Heart right ventricle (tissue), 16 donors: Measurements from ENCODE around the gene SLC26A11. TPM values are rescaled to one million over a fixed set of nuclear protein-coding genes. Genes with fewer than 3 reads are reported as not detected.

ENCODE experiments used
- ATAC-seq, 8 donors: fragments of 200-7000 bp; cut with Tn5 transposase; one replicate each; pipeline ENCODE4 v1.9.1; 2020; ENCODE audit warnings: mild to moderate bottlenecking in 8 of 8, moderate library complexity in 8 of 8, moderate number of reproducible peaks in 1 of 8
- DNase-seq, 2 donors: peaks; one replicate each; pipeline ENCODE4 v3.0.0-alpha.2; 2020
- H3K27ac ChIP-seq, 10 donors: fragments of 200-600 bp; sonication (generic) in 2 of 10; one replicate each; pipeline versions ENCODE4 v1.5.0 to v1.8.0; 2020 to 2022; ENCODE audit warnings: mild to moderate bottlenecking in 3 of 10
- H3K27me3 ChIP-seq, 7 donors: fragments of 200-600 bp; one replicate each; pipeline ENCODE4 v1.8.0; 2021 to 2022; ENCODE audit warnings: mild to moderate bottlenecking in 2 of 7
- H3K36me3 ChIP-seq, 9 donors: fragments of 200-600 bp; sonication (generic) in 1 of 9; one replicate each; pipeline versions ENCODE4 v1.5.0 to v1.8.0; 2020 to 2022; ENCODE audit warnings: mild to moderate bottlenecking in 2 of 9
- H3K4me1 ChIP-seq, 9 donors: fragments of 200-600 bp; sonication (generic) in 1 of 9; one replicate each; pipeline versions ENCODE4 v1.5.0 to v1.8.0; 2020 to 2022; ENCODE audit warnings: mild to moderate bottlenecking in 4 of 9
- H3K4me3 ChIP-seq, 10 donors: fragments of 200-600 bp; sonication (generic) in 2 of 10; one replicate each; pipeline versions ENCODE4 v1.5.0 to v1.8.0; 2020 to 2022; ENCODE audit warnings: mild to moderate bottlenecking in 7 of 10, moderate library complexity in 2 of 10
- H3K9me3 ChIP-seq, 11 donors: fragments of 200-600 bp in 10 of 11; sonication (generic) in 2 of 11; one replicate each; pipeline versions ENCODE4 v1.5.0 to v1.8.0; 2013 to 2022; ENCODE audit warnings: mild to moderate bottlenecking in 2 of 11, control low read depth in 1 of 11, moderate library complexity in 1 of 11
- WGBS, 2 donors: extraction: QIAGEN DNeasy Blood & Tissue Kit; methylation state at CpG; one replicate each; pipeline ENCODE4 v1.1.7; 2013; ENCODE audit warnings: inconsistent platforms in 1 of 2; 5-methylcytosine and 5-hydroxymethylcytosine counted together
- intact Hi-C, 10 donors: fragments of 100-400 bp; cut with DNase I; formaldehyde crosslinking; loops; one replicate each; pipeline versions ENCODE4 v1.11.1 to v1.14.2; 2022
- polyA plus RNA-seq, 2 donors: library from polyadenylated mRNA; stranded (reverse); fragments of 200-250 nt; gene quantifications; one replicate each; pipeline ENCODE4 v1.2.3, GENCODE V29; 2013
- total RNA-seq, 10 donors: library from RNA; stranded (reverse); fragmentation: NEBNext Ultra II Directional in 3 of 10; extraction: Animal tissue kit (Norgen Biotek cat#: 25700) in 3 of 10; gene quantifications; one replicate each; pipeline versions ENCODE4 v1.2.1 to v1.2.4, GENCODE V29; 2021 to 2023
- TF ChIP-seq, protein P1 (sequence below), 9 donors: fragments of 200-600 bp; sonication (generic) in 2 of 9; IDR thresholded peaks; one replicate each; pipeline versions ENCODE4 v1.5.0 to v1.8.0; 2021 to 2022; ENCODE audit warnings: antibody characterized with exemption in 9 of 9, mild to moderate bottlenecking in 5 of 9, moderate library complexity in 1 of 9
- donor health status: Arrhythmogenic right ventricular cardiomyopathy.
- donor health status: ischemic (EF 13 %, LVEDD 7.1; RV severe dilation, severe dysfunction).
- donor health status: healthy with polysubstance abuse.
- donor health status: DM: no; HTN: yes; CAD: no.
- donor health status: DM: no; HTN: no; CAD: no.
- donor health status: ischemic (EF 25% LVEDD 6.9; RV normal size, moderate dysfunction).
- donor health status: ischemic (EF 25% LVEDD 5.7; RV mildly dilated, moderate dysfunction).
- donor health status: healthy.
- donor health status: DM: yes; HTN: yes; CAD: no.
- donor health status: Ischemic cardiomyopathy.
- donor health status: ischemic (EF 35%, LVEDD 5.7; RV mildly dilated, moderate dysfunction).
- donor health status: nonischemic (EF 11% LVEDD 7.7; RV severe dilation, severe dysfunction).
- donor health status: DM: yes; HTN: yes; CAD: no.
- donor health status: PGD.
- donor health status: ischemic (EF 29% LVEDD 5.4; RV normal size, mild dysfunction).
- donor health status: nonischemic (EF 23%, LVEDD 6.1; RV moderate dilation, normal function).

Gene SLC26A11
- total and polyA plus RNA-seq, 12 donors: 3.0 to 8.6 (median 5.1) TPM

DNA sequence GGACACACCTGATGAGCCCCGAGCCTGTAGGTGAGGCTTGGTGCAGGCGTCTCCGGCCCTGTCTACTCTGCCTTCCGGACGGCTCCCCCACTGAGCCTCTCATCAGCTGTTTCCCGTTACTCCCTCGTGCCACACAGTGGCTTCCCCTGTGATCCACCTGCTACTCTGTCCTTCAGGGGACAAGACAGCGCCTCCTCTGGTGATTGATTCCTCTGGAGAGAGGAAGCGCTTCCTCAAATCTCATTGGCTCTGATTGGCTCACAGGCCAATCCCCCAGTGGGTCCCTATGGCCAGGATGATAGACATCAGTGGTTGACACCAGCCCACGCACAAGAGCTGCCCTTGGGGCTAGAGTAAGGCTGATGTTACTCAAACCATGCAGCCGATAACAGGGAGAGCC is 64.4 kb downstream of the SLC26A11 start:
- ATAC-seq: no peak
- H3K9me3 ChIP-seq: no peaks in the 10 kb centered on the region
- H3K4me1 ChIP-seq: peaks cover 0 to 23% (median 8%) of the 10 kb centered on the region in 9 donors
- peaks cover 0 to 90% (median 18%) of the 10 kb centered on the region in 9 donors for H3K36me3 ChIP-seq
- H3K27me3 ChIP-seq: no peaks in the 10 kb centered on the region
- intact Hi-C loops: loop anchor here in 1 of 10 donors (10.0 kb wide), 1 partner anchor 60 kb away; the partner anchor contains the start of genes SGSH and SLC26A11
- H3K4me3 ChIP-seq: no peak overlapping the region
- no peak overlapping the region for H3K27ac ChIP-seq
- TF ChIP-seq, protein P1, sequence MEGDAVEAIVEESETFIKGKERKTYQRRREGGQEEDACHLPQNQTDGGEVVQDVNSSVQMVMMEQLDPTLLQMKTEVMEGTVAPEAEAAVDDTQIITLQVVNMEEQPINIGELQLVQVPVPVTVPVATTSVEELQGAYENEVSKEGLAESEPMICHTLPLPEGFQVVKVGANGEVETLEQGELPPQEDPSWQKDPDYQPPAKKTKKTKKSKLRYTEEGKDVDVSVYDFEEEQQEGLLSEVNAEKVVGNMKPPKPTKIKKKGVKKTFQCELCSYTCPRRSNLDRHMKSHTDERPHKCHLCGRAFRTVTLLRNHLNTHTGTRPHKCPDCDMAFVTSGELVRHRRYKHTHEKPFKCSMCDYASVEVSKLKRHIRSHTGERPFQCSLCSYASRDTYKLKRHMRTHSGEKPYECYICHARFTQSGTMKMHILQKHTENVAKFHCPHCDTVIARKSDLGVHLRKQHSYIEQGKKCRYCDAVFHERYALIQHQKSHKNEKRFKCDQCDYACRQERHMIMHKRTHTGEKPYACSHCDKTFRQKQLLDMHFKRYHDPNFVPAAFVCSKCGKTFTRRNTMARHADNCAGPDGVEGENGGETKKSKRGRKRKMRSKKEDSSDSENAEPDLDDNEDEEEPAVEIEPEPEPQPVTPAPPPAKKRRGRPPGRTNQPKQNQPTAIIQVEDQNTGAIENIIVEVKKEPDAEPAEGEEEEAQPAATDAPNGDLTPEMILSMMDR (IDR thresholded peaks at IDR 0.05): peak in 1 of 9 donors; percentile 8
- no peak for DNase-seq
- WGBS, 2 donors: 81 to 88% methylated on average over 11 of the region's 11 CpGs

DNA sequence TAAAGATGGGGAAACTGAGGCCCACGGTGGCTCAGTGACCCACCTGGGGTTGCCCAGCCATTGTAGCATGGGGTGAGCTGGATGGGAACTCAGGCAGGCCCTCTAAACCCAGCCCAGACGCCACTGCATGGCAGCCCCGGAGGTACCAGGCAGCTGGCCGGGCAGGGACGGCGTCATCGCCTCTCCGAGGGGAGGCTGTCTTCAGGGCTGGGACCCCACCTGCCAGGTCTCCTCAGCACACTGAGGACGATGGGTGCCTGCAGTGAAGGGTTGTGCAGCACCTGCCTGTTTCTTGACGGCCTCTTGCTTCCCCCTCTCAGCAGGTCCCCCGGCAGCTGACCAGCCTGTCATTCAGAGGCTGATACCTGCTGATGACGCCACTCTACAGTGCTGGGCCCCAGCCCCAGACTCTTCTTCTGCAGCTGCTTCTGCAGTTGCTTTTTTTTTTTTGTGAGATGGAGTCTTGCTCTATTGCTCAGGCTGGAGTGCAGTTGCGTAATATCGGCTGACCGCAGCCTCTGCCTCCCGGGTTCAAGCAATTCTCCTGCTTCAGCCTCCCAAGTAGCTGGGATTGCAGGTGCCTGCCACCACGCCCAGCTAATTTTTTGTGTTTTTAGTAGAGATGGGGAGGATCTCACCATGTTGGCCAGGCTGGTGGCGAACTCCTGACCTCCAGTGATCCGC is 65.2 kb downstream of the SLC26A11 start:
- 95 to 96% methylated on average over 19 of the region's 19 CpGs for WGBS, 2 donors
- no peak for DNase-seq
- intact Hi-C loops: loop anchor here in 1 of 10 donors (10.0 kb wide), 1 partner anchor 61 kb away; the partner anchor contains the start of genes SGSH and SLC26A11
- Histone ChIP-seq H3K9me3 (no peaks in the 10 kb centered on the region), H3K4me1 (peaks cover 0 to 16% (median under 1%) of the 10 kb centered on the region in 9 donors), H3K27me3 (no peaks in the 10 kb centered on the region), H3K36me3 (peaks cover 0 to 92% (median 23%) of the 10 kb centered on the region in 9 donors), H3K27ac (no peak overlapping the region), H3K4me3 (no peak overlapping the region)
- TF ChIP-seq, protein P1 (IDR thresholded peaks at IDR 0.05): no peak
- peak in 1 of 8 donors; percentile 32 for ATAC-seq

DNA sequence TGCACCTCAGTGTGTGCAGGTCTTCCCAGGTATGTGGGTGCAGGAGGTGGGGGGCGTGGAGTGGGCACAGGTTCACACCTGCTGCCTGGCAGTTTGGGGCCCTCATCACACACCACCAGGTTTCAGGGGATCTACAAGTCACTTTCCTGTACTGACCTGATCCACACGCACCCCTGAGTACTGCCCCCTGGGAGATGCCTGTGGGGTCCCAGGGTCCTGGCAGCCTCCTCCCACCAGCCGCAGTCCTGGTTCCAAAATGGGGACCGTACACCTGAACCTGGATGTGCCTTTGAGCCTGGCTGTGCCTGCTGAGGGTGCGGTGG is 66.4 kb downstream of the SLC26A11 start:
- H3K4me1 ChIP-seq: peaks cover 0 to 16% (median 0%) of the 10 kb centered on the region in 9 donors
- no peak overlapping the region for H3K27ac ChIP-seq
- ATAC-seq: no peak
- WGBS, 2 donors: 92 to 95% methylated on average over 5 of the region's 5 CpGs
- peaks cover 0 to 98% (median 35%) of the 10 kb centered on the region in 9 donors for H3K36me3 ChIP-seq
- DNase-seq: no peak
- no peaks in the 10 kb centered on the region for H3K9me3 ChIP-seq
- no peaks in the 10 kb centered on the region for H3K27me3 ChIP-seq
- TF ChIP-seq, protein P1 (IDR thresholded peaks at IDR 0.05): no peak
- intact Hi-C loops: loop anchor here in 1 of 10 donors (10.0 kb wide), 1 partner anchor 62 kb away; the partner anchor contains the start of genes SGSH and SLC26A11
- no peak overlapping the region for H3K4me3 ChIP-seq

DNA sequence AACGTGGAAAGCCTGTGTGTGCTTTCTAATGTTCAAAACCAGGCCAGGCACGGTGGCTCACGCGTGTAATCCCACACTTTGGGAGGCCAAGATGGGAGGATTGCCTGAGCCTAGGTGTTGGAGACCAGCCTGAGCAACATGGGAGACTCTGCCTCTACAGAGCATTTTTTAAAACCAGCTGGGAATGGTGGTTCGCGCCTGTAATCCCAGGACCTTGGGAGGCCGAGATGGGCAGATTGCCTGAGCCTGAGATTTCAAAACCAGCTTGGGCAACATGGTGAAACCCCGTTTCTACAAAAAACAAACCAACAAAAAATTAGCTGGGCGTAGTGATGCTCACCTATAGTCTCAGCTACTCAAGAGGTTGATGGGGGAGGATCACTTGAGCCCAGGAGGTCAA is 66.8 kb downstream of the SLC26A11 start:
- WGBS, 2 donors: 96% methylated on average over 9 of the region's 9 CpGs
- intact Hi-C loops: loop anchor here in 1 of 10 donors (10.0 kb wide), 1 partner anchor 62 kb away; the partner anchor contains the start of genes SGSH and SLC26A11
- Histone ChIP-seq H3K4me3 (no peak overlapping the region), H3K4me1 (peaks cover 0 to 16% (median 0%) of the 10 kb centered on the region in 9 donors), H3K9me3 (no peaks in the 10 kb centered on the region), H3K36me3 (peaks cover 0 to 98% (median 40%) of the 10 kb centered on the region in 9 donors), H3K27me3 (no peaks in the 10 kb centered on the region), H3K27ac (no peak overlapping the region)
- TF ChIP-seq, protein P1 (IDR thresholded peaks at IDR 0.05): no peak
- DNase-seq: no peak
- no peak for ATAC-seq
